GM18907 (cell line): ENCODE data around the gene GRIPAP1.
"Not testable (repeated sequence)": the region's sequence is repeated elsewhere in the genome, so short reads cannot be mapped to it uniquely, and the experiment has no call there.

Source experiments
- ATAC-seq: cut with Tn5 transposase; IDR thresholded peaks from one replicate; pipeline ENCODE4 v1.9.1; 2021; ENCODE audit warnings: mild to moderate bottlenecking, moderate library complexity; ENCODE audit not compliant: unreplicated experiment

Gene GRIPAP1

DNA sequence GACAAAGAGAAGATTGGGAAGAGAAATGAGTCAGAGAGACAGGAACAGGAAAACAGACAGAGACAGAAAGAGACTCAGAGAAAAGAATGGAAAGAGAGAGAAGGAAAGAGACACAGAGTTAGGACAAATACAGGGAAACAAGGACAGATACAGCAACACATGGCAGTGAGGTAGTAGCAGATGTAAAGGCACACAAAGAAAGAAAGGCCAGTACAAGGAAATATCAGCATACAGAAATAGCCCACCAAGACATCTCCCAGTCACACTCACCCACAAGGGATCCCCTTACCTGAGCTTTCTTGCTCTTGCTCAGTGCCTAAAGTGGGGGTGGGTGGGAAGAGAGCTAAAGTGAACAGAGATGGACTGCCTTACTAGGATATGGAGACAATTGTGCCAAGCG lies 4.2 kb downstream of the GRIPAP1 start:
- ATAC-seq = no peak

DNA sequence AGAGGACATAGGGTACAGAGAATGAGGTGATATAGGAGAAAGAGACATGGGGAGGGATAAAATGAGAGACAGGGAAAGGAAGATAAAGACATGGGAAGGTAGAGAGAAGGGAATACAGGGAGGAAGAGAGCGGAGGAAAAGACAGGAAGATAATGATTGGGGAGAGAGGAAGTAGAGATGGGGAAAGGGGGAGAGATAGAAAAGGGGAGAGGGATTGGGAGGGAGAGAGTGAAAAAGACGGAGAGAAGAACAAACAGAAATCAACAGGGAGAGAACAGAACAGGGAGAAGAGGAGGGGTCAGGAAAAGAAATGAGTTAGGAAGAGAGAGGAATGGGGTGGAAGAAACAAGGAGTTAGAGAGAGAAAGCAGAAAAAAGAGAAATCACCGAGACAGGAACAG lies 4.6 kb downstream of the GRIPAP1 start:
- ATAC-seq = no peak

DNA sequence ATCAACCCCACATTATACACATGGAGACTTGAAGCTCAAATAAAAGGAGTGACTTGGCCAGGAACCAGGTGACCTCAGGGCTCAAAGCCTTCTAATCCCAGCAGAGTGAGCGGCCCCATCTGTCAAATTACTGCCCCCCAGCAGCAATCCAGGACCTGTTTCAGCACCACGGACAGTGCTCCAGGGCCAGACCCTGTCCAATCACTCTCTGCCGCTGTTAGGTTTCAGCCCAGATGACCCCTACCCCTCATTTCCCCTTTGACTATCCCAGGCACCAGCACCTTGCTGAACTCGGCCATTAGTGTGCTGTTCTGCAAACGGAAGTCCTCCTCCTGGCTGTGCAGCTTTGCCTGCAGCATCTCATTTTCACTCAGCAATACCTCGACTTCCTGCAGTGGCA lies 5.1 kb downstream of the GRIPAP1 start:
- ATAC-seq = no peak

DNA sequence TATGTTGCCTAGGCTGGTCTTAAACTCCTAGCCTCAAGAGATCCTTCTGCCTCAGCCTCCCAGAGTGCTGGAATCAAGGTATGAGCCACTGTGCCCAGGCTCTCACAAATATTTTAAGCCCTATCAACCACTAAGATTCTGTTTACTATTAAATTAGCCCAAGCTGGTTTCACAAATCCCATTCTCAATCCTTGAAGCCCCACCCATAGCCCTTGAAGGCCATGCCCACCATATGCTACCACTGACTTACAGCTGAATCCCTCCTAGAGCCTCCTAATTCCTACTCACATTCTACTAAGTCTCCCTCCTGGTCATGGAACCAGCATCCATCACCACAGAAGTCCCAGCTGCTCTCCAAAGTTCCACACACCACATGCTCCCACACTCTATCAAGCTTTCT lies 9.7 kb downstream of the GRIPAP1 start:
- ATAC-seq = no peak

DNA sequence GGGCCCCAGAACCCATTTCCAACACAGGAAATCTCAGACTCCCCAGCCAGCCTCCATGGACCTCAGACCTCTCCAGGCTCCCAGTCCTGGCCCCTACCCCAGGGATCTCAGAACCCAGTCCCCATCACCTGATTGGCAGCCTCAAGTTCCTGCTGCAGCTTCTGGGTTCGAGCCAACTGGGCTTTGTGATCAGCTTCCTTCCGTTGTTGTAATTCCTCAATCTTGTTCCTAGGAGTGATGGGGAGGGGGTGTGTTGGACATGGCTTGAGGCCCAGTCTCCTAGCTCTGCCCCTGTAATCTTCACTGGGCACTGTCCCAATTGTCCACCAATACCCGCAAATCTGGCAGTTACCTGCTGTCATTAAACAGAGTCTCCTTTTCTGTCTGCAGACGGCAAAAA lies 12.6 kb downstream of the GRIPAP1 start:
- ATAC-seq = no peak

DNA sequence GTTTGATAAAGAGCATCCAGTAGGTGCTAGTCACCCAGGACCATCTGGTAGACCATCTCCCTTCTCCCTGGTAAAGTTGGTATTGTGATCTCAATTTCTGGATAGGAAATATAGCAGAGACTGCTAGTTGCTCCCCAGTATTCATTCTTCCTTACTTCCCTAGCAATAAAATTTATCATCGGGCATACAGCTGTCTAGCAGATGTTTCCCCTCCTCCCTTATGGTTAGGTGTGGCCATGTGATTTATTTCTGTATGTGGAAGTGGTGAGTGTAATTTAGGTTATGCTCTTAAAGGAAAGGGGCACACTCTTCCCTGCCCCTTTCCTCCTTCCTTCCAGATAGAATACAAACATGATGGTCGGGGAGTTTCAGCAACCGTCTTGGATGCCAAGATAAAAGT lies 18.2 kb downstream of the GRIPAP1 start:
- ATAC-seq = no peak

DNA sequence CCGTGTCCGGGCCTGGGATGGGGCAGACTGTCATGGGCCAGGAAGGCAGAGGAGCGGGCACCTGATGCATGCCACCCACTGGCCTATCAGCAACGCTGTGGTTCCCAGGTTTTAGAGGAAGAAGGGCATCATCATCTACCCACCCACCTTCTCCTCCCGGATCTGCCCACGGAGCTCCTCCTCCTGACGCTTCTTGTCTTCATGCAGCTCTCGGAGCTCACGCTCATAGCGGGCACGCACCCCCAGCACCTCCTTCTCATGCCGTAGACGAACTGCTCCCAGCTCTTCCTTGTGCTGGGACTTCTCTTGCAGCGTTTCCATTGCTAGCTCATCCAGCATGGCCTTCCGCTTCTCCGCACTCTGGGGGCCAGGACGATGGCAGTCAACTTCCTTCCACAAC lies 19.0 kb downstream of the GRIPAP1 start:
- ATAC-seq = no peak

DNA sequence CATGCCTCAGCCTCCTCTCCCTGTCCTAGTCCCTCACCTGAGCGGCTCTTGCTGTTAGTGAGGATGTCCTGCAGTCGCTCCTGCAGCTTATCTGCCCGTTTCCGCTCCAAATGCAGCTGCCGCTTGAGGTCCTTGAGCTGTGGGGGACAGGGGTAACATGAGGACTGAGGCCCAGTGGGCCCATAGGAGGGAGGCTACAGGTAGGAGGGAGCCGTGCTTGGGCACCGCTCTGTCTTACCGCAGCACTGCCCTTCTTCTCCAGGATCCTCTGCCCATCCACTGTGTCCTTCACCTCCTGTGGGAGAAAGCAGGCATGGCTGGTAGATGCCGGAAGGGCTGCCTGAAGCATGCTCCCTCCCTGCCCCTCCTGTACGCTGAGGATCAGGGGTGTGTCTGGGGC lies 20.9 kb downstream of the GRIPAP1 start:
- ATAC-seq = no peak

DNA sequence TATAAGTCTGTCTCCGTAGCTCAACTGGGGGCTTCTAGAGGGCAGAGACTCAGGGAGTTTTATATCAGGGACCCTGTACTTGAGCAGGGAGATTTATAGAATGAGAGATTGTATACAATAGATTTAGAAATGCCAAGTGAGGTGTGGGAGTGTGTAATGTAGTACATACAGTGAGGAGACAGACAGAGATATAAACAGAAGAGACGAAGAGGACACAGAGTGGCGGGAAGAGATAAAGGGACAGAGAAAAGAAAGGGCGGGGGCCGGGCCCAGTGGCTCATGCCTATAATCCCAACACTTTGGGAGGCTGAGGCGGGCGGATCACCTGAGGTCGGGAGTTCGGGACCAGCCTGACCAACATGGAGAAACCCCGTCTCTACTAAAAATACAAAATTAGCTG lies 21.7 kb downstream of the GRIPAP1 start:
- ATAC-seq = not testable (repeated sequence)

DNA sequence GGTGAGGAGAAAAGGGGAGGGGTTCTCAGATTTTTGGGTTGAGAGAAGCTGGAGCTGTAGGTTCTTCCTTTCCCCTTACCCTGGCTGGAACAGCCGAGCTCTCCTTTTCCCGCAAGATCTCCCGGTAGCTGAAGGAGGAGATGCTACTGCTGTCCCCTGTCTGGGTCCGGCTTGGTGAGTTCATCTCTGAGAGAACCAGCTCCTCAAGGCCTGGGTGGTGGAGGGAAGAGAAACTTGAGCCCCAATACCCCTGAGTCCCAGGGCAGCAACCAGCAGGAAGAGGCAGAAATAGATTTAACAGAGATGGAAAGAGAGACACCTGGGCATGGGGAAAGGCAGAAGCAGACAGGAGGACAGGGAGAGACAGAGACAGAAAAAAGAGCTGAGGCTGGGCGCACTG lies 23.8 kb downstream of the GRIPAP1 start:
- ATAC-seq = no peak

DNA sequence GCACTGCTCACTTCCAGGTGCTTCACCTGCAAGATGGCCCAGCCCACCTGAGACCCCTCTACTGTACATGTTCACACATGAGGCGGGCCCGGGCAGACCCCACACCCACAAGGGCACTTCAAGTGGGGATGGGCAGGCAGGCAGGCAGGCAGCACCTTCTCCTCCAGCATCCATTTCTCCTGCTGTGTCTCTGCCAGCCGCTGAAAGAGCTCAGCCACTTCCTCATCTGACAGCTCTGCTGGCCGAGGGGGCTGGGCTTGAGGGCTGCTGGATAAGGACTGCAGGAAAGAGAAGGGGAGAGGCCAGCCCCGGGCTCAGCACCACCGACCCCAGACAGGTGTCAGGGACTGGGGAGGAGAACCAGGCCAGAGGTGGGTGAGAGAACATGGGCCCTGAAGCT lies 26.0 kb downstream of the GRIPAP1 start:
- ATAC-seq = no peak

DNA sequence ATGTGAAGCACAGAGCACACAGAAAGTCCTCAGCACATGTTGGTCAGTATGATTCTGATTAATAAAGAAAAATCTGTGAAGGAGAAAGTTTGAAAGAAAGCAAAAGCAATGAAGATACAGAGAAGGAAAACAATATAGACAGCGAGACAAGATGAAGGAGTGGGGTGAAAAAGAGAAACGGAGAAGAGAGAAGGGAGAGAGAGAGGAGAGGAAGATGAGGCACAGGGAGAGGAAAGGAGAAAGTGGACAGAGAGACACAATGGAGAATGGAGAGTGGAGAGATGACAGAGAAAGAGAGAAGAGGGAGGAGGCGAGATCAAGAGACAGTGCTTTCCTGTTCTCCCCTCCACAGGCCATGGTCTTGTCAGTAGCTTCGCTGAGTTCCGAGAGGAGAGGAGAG lies 26.5 kb downstream of the GRIPAP1 start:
- ATAC-seq = no peak

DNA sequence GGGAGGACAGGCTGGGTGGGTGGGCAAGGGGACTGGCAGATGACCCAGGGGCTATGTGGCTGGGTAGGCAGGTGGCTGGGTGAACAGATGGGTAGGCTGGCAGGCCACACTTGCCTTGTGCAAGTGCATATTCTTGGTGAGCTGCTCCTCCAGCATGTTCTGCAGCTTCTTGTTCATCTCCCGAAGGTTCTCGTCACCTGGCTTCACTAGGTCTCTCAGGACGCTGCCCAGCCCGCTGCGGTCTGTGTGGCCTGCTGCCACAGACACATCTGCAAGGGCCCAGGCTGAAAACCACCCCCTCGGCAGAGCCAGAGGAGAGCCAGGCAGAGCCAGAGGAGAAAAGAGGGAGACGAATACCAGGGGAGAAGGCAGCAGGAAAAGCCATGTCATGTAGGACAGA lies 27.0 kb downstream of the GRIPAP1 start:
- ATAC-seq = no peak

DNA sequence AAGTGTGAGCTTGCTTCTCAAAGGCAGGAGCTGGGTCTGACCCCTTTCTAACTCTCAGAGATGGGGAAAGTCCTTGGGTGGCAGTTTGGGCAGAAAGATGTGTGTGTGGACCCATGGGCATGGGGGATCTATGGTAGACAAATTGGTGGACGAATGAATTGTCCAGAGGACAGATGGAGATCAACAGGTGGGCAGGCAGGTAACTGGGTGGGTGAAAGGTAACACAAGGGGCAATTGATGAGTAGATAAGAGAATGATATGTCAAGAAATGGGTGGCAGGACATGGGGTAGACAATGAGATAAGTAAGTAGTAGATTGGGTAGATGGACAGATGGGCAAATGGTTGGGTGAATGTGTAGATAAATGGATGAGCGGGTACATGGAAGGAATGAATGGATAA lies 27.5 kb downstream of the GRIPAP1 start:
- ATAC-seq = no peak

DNA sequence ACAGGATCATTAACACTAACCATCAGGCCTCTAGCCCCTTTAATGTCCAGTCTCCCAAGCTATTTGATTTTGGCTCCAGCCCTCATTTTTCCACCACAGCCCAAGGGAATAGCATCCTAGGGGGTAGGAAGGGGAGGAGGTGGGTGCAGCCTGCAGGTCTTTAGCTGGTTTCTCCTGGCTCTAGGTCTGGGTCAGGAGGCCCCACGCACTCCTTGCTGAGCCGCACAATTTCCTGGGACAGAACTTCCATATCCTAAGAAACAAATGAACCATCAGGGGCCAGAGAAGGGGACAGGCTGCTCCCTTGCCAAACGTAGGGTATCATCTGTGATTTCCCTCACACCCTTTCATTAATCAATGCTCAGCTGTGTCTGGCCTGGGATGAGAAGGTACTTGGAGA lies 28.0 kb downstream of the GRIPAP1 start:
- ATAC-seq = no peak

DNA sequence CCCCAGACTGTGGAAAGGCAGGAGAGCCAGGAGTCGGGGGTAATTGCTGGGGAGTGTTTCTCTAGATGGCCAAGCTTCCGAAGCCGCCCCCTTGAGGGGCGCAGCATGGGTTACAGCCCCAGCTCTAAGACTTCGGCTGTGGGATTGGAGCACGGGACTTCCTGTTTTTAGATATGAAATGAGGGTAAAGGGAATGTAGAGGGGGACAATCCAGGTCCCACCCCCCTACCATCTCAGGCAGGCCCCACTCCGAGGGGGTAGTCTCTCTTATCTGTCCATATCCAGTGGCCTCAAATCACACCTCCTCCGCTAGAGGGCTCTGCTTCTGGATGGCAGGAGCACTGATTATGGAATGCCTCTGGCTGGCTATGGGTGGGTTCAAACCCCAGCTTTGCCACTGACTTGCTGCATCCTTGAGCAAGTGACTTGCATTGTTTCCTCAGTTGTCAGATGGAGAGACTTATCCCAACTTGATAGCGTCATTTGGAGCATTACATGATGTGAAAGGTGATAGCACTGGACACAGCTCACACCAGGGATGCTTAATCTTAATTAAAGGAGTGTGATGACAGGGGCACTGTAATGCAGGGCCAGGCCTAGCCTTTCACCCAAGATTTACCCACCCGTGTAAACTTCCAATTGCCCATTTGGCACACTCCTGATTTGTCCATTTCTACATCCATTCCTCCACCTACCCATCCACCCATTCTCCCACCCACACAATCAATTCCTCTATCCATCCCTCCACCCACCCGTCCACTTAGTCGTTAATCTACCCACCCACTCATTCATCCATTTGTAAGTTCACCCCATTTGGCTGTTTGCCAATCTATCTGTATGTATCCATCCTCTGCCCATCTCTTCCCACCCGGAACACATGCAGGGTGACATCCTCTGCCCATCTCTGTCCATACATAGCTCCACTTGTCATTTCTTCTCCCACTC lies 29.6 kb downstream of the GRIPAP1 start:
- ATAC-seq = no peak

DNA sequence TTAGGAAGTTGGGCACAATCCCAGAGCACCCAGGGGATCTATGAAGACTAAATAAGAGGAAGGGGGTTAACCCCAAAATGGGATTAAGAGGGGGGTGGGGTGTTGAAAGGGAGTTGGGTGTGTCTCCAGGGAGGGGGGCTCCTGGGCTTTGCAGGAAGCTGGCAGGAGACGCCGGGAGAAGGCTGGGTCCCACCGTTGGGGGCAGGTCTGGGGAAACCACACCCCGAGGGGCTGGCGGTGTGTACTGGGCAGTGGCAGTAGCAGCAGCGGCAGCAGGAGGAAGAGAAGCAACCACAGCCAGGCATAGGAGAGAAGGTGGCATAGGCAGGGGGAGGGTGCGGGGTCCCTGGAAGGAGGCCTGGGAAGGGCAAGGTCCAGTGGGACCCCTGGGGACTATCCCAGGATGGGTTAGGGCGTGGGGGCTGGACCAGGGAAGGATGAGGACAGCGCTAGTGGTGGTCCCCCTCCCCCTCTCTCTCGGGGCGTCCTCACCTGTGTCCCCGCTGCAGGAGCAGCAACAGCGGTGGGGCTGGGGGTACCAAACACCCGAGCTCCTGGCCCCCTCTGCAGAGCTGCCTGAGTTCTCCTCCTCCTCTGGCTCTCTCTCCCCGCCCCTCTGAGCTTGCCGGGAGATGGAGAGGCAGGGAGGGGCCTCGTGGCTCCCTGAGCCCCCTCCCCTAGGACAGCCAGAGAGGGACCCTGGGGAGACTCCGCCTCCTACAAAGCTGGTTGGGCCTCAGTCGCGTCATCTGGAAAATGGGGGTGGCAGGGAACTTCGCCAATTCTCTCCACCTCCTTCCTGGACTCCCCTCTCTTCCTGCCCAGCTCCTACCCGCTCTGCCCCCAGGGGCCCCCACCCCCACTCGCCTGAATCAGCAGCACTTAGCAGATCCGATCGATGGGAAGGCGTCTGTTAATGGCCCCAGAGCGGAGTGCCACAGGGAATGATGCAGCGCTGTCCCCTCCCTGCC lies 30.5 kb downstream of the GRIPAP1 start, which contains the start of gene KCND1:
TSS of gene KCND1 (minus strand) at position 596 of the 971 bp plus-strand sequence. CDS start 1,573 bp downstream, outside the sequence.
- no peak for ATAC-seq

DNA sequence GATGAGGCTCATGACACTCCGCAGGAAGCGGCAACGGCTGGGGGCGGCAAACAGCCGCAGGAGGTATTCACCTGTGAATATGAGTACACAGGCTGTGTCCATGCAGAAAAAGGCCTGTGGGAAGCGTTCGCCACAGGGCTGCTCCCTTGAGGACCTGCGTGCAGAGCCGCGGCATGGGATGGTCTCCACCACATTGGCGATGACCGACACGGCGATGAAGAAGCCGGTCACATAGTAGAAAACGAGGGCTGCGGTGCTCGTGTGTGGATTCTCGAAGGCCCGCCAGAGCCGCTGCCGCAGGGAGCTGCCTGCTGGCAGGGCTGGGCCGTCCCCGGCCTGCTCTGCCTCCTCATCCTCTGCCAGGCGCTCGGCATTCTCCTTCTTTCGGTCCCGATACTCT lies 32.6 kb downstream of the GRIPAP1 start:
- no peak for ATAC-seq

DNA sequence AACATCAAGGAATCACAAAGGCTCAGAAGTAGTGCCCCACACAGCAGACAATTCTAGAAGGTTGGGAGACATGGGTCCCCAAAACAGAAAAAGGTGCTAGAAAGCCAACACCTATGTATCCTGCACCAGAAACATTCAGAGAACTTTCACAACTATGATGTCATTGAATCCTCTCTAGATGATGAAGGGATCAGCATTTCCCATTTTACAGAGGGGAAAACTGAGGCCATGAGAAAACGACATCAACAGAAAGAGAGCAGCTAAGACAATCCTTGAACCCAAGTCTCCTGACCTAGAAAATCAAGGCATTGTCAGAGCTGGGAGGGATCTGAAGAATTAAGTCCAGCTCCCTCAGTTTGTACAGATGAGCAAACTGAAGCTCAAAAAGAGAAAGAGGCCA lies 33.7 kb downstream of the GRIPAP1 start:
- no peak for ATAC-seq

DNA sequence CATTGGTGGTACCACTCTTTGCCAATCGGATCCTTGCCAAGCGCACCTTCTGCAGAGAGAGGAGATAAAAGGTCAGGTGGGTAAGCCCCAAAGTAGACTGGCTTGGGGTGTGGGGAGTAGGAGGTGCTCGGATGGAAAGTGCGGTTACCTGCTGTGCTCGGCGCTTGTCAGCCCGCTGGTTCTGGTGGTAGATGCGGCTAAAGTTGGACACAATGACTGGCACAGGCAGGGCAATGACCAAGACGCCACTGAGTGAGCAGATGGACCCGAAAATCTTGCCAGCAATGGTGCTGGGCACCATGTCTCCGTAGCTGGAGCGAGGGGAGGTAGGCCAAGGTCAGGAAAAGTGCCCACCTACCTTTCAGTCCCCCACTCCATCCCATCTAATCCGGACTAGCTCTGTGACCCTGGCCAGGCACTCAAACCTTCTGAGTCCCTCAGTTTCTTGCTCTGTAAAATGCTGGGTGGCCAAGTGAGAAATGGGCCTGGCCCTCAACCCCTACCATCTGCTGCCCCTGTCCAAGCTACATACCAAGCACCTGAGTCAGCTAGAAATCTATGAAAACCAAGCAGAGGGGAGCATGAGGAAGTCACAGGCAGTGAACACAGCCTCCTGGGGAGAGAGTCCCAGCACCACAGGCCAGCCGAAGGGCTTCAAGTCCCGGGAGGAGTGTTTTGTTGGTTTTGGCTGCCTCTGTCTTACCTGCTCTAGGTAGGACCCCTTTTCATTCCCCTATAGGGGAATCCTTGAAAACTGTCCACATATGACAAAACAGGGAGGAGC lies 35.1 kb downstream of the GRIPAP1 start:
- no peak for ATAC-seq

DNA sequence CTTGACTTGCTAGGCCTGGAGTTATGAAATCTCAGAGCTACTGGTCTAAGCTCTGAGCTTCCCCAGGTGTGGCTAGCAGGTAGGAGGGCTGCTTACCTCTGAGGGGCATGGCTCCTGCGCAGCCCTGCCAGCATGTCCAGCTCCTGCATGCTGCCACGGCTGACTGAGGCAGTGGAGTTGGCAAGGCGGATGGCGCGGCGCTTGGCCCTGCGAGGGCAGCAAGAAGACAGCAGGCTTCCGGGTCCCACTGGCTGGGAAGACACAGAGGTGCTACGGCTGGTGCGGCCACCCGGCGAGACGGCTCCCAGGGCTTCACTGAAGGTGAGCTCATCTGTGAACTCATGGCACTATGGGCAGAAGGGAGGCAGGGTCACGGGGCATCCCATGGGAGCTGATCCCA lies 36.1 kb downstream of the GRIPAP1 start:
- no peak for ATAC-seq
